Activated B cell treated with CpG ODN at 0.5 μM for 24 hours (primary cell): ENCODE measurements around the gene MX2. TPM values are rescaled to one million over a fixed set of nuclear protein-coding genes. Genes with fewer than 3 reads are reported as not detected.

Experiments used
- ATAC-seq: fragments of 200-7000 bp; cut with Tn5 transposase; one replicate; pipeline ENCODE4 v1.10.0; 2021; ENCODE audit warnings: low read depth, mild to moderate bottlenecking, moderate library complexity
- CTCF ChIA-PET: fragments of 350-600 bp; sonication (Branson Sonifier 250); formaldehyde crosslinking; loops from one replicate; lab custom pipeline; 2021; ENCODE audit warnings: antibody characterized with exemption; lab: Charles Lee
- POLR2A ChIA-PET: fragments of 350-600 bp; sonication (Branson Sonifier 250); formaldehyde crosslinking; loops from one replicate; lab custom pipeline; 2021; ENCODE audit warnings: antibody characterized with exemption; lab: Charles Lee
- DNase-seq: peaks from one replicate; pipeline ENCODE4 v3.0.0; 2022
- H3K27ac Mint-ChIP-seq: one replicate; pipeline ENCODE4 v1.8.0; 2020; ENCODE audit warnings: mixed read lengths
- H3K27me3 Mint-ChIP-seq: one replicate; pipeline ENCODE4 v1.8.0; 2021; ENCODE audit warnings: mixed read lengths
- H3K36me3 Mint-ChIP-seq: one replicate; pipeline ENCODE4 v1.8.0; 2021; ENCODE audit warnings: low read depth, mixed read lengths
- H3K4me1 Mint-ChIP-seq: one replicate; pipeline ENCODE4 v1.8.0; 2021; ENCODE audit warnings: mixed read lengths
- H3K4me3 Mint-ChIP-seq: one replicate; pipeline ENCODE4 v1.8.0; 2020; ENCODE audit warnings: mild to moderate bottlenecking, mixed read lengths
- H3K9me3 Mint-ChIP-seq: one replicate; pipeline ENCODE4 v1.8.0; 2020; ENCODE audit warnings: mixed read lengths
- intact Hi-C: fragments of 100-400 bp; cut with micrococcal nuclease; formaldehyde crosslinking; loops from one replicate; pipeline ENCODE4 v1.15.1; 2024
- total RNA-seq: library from RNA; stranded (reverse); gene quantifications from 2 replicates; pipeline ENCODE4 v1.2.3, GENCODE V29; 2022
- TF ChIP-seq, protein P1 (sequence below): fragments of 200-600 bp; IDR thresholded peaks from one replicate; pipeline ENCODE4 v1.8.0; 2022; ENCODE audit warnings: antibody characterized with exemption, mild to moderate bottlenecking

The MX2 gene
- total RNA-seq, 1 donor from 2014 or later = 34.4 TPM

DNA sequence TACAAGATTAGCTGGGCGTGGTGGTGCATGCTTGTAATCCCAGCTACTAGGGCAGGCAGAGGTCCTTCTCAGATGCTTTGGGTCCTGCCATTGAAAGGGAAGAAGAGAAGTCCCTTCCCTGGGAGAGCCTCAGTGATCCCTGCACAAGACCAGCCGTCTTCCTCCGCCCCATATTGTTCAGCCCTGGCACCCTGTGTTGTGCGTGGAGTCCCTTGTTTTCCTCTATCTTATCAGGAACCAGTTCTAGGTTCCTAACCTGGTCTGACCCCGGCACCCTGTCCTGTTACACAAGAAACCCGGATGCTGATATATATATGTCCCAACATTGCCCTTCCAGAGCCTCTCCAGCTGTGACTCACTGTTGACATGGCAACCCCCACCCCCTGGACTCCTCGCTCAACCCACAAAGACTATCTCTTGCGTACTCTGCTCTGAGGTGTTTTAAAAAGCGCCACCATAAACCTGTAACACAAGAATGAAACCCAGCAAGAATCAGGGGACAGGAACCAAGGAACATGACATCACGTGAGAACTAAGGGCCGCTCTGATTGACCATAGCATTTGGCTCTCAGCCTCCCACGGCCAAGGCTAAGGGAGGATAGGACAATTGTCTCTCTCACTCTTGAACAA is 4.8 kb downstream of the MX2 start:
- no peaks in the 10 kb centered on the region for H3K27me3 Mint-ChIP-seq
- TF ChIP-seq, protein P1, sequence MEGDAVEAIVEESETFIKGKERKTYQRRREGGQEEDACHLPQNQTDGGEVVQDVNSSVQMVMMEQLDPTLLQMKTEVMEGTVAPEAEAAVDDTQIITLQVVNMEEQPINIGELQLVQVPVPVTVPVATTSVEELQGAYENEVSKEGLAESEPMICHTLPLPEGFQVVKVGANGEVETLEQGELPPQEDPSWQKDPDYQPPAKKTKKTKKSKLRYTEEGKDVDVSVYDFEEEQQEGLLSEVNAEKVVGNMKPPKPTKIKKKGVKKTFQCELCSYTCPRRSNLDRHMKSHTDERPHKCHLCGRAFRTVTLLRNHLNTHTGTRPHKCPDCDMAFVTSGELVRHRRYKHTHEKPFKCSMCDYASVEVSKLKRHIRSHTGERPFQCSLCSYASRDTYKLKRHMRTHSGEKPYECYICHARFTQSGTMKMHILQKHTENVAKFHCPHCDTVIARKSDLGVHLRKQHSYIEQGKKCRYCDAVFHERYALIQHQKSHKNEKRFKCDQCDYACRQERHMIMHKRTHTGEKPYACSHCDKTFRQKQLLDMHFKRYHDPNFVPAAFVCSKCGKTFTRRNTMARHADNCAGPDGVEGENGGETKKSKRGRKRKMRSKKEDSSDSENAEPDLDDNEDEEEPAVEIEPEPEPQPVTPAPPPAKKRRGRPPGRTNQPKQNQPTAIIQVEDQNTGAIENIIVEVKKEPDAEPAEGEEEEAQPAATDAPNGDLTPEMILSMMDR = no peak
- H3K4me1 Mint-ChIP-seq = peaks cover 97% of the 10 kb centered on the region
- H3K4me3 Mint-ChIP-seq = peak overlapping the region; percentile 71
- H3K36me3 Mint-ChIP-seq = peaks cover 18% of the 10 kb centered on the region
- peak overlapping the region; percentile 85 for H3K27ac Mint-ChIP-seq
- ChIA-PET POLR2A (interaction anchor here (1.7 to 2.7 kb wide), 2 partner anchors 133 to 197 kb away, joined by 7 to 9 read pairs; no protein-coding TSS in a partner anchor), CTCF (interaction anchor here (2.8 to 6.6 kb wide), 2 partner anchors 65 to 83 kb away, joined by 9 to 45 read pairs; no protein-coding TSS in a partner anchor)
- no peaks in the 10 kb centered on the region for H3K9me3 Mint-ChIP-seq
- peak; percentile 13 for DNase-seq
- intact Hi-C loops = loop anchor here (5.0 to 10.0 kb wide), 2 partner anchors 641 to 698 kb away; no protein-coding TSS in a partner anchor
- ATAC-seq = no peak

GRCh38 chr21:41367301-41367944 is 5.6 kb downstream of the MX2 start:
- TF ChIP-seq, protein P1 = no peak
- Mint-ChIP-seq H3K27ac (peak overlapping the region; percentile 85), H3K9me3 (no peaks in the 10 kb centered on the region), H3K36me3 (peaks cover 17% of the 10 kb centered on the region), H3K4me1 (peaks cover 90% of the 10 kb centered on the region), H3K4me3 (peak overlapping the region; percentile 71), H3K27me3 (no peaks in the 10 kb centered on the region)
- ATAC-seq = peak; percentile 3
- POLR2A ChIA-PET = interaction anchor here (1.2 to 3.6 kb wide), 8 partner anchors 11 to 511 kb away, joined by 3 to 37 read pairs (median 8); partner anchors contain the start of gene MX1
- intact Hi-C loops = loop anchor here (5.0 to 10.0 kb wide), 2 partner anchors 640 to 697 kb away; no protein-coding TSS in a partner anchor
- CTCF ChIA-PET = interaction anchor here (2.8 to 6.6 kb wide), 2 partner anchors 64 to 84 kb away, joined by 9 to 45 read pairs; no protein-coding TSS in a partner anchor
- DNase-seq = peak; percentile 34

DNA sequence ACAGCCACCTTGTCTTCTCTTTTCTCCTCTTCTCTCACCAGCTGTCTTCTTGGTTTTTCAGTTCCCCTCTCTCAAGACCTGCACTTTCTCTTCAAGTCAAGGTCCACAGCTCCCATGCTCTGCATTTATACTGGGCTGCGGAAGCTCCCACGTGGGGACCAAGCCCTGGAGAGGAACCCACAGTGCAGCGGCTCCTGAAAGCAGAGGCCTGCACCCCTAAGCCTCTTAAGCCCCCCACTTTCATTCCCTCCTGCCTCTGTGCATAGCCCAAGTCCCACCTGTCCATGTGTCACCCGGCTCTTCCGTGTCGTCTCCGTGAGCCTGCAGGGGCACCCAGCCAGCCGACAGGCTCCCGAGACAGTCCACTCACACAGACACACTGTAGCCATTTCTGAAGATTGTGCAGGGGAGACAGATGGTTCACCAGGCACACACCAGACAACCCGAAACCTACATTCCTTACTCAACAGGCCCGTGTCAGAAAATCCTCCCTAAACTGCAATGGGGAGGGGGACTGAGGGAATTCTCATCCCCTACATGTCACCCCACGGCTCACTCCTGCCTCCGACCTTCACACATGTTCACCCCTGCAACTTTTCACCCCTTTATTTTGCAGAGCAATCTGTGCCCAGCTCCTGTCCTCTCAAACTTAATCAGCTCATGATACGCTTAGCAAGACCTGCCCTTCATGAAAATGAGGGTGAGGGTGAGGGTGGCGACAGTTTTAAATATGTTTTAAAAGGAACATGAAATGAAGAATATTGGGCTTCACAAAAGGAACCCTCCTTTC is 6.3 kb downstream of the MX2 start:
- Mint-ChIP-seq H3K9me3 (no peaks in the 10 kb centered on the region), H3K36me3 (peaks cover 16% of the 10 kb centered on the region), H3K4me3 (peak overlapping the region; percentile 71), H3K4me1 (peaks cover 83% of the 10 kb centered on the region), H3K27ac (peak overlapping the region; percentile 85), H3K27me3 (no peaks in the 10 kb centered on the region)
- TF ChIP-seq, protein P1 = no peak
- ChIA-PET POLR2A (interaction anchor here (1.2 to 3.6 kb wide), 9 partner anchors 12 to 510 kb away, joined by 3 to 37 read pairs (median 8); partner anchors contain the start of gene MX1), CTCF (interaction anchor here (1.6 to 6.6 kb wide), 3 partner anchors 63 to 92 kb away, joined by 5 to 45 read pairs (median 9); no protein-coding TSS in a partner anchor)
- ATAC-seq (peak; percentile 76), DNase-seq (peak; percentile 58)
- intact Hi-C loops = loop anchor here (1.0 to 10.0 kb wide), 6 partner anchors 59 to 697 kb away; partner anchors contain the start of genes BACE2 and MX1

- peaks cover 18% of the 10 kb centered on the region for H3K36me3 Mint-ChIP-seq
- no peaks in the 10 kb centered on the region for H3K9me3 Mint-ChIP-seq
- peak overlapping the region; percentile 71 for H3K4me3 Mint-ChIP-seq
- DNase-seq = no peak
- no peaks in the 10 kb centered on the region for H3K27me3 Mint-ChIP-seq
- ATAC-seq = no peak
- TF ChIP-seq, protein P1 = no peak
- POLR2A ChIA-PET = interaction anchor here (1.2 to 3.6 kb wide), 8 partner anchors 56 to 509 kb away, joined by 3 to 37 read pairs (median 8); partner anchors contain the start of gene MX1
- intact Hi-C loops = loop anchor here (1.0 to 10.0 kb wide), 10 partner anchors 7 to 696 kb away; partner anchors contain the start of genes BACE2 and MX1
- peak overlapping the region; percentile 85 for H3K27ac Mint-ChIP-seq
- H3K4me1 Mint-ChIP-seq = peaks cover 77% of the 10 kb centered on the region
- CTCF ChIA-PET = interaction anchor here (1.2 to 6.6 kb wide), 4 partner anchors 51 to 92 kb away, joined by 3 to 45 read pairs (median 7); no protein-coding TSS in a partner anchor
These were observed 6.9 kb downstream of the MX2 start for GRCh38 chr21:41368735-41369104.
